GOT3 (cell line): Measurements from ENCODE around the gene MYLK.

Experiments used
- DNase-seq: peaks from one replicate; lab custom pipeline; 2025; ENCODE audit warnings: mixed read lengths; lab: John Stamatoyannopoulos, UW

MYLK gene

GRCh38 chr3:123648696-123649405 is 235.3 kb downstream of the MYLK start:
- no peak for DNase-seq

DNA sequence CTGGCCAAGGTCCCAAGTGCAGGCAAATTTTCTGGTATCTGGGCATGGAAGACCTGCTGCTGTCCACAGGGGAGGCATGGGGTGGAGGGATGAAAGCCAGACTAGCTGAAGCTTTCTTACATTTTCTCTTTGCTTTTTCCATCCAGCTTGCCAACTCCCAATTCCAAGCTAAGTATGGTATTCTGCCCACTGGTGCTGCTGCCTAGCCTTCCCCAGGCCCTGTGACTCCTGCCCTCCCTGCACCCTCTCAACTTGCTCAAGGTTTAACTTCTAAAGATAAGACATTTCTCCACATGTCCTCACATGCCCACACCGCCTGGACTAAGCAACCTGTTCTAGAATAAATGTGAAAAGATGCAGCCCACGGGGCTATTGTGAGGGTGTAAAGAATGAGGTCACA is 239.8 kb downstream of the MYLK start:
- no peak for DNase-seq

- no peak for DNase-seq
Observed at GRCh38 chr3:123642957-123643330, 241.2 kb downstream of the MYLK start.

GRCh38 chr3:123642182-123642956 is 241.8 kb downstream of the MYLK start:
- DNase-seq, result peak; percentile 36

DNA sequence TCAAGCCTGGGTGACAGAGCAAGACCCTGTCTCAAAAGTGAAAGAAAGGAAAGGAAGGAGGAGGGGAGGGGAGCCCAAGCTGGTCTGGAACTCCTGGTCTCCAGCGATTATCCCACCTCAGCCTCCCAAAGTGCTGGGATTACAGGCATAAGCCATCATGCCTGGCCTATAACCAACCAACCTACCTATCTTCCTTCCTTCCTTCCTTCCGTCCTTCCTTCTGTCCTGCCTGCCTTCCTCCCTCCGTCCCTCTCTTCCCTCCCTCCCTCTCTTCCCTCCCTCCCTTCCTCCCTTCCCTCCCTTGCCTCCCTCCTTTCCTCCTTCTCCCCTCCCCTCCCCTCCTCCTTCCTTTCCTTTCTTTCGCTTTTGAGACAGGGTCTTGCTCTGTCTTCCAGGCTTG is 242.6 kb downstream of the MYLK start:
- no peak for DNase-seq

DNA sequence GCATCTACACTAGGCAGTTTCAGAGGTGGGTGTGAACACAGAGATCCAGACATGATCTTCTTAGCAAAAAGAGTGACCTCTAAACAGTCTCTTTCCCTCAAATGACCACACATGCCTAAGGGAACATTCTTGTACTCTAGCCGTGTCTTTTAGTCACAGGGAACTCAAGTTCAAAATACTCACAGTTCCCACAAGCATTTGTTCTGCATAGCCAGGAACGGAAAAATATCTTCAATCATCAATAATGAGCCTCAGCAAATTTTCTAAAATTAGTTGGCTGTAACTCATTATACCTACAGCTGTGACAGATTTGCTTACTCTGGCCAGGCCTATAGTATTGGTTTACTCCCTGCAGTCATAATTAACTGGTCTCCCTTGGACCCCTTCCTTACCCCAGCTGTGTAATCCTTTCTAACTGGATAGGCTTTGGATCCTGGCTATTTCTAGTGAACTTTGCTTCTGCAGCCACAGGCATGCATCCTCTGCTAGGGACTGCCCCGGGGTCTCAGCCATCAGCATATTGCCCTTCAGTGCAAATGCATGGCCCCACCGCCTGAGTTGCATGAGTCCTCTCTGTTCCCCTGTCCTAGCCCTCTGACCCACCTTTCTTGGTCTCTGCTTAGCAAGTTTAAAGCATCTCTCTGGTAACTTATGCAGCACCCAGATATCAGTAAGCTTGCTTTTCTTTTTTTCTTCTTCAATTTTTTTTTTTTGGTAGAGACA is 243.2 kb downstream of the MYLK start:
- DNase-seq, result no peak

DNA sequence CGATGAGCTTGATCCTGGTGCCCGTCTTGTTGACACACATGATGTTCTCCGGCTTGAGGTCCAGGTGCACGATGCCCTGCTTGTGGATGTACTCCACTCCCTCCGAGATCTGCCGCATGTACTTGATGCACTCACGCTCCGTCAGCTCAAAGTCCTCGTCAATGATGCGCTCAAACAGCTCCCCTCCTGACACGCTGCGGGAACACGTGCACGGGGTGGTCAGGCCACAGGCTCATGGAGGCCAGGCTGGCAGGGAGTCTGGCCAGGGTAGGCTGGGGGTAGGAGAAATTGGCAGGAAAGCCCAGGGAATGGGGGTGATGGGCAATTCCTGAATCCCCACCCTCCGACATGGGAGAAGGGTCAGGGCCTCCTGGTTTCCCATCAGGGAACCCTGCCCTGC is 243.8 kb downstream of the MYLK start:
- DNase-seq, result no peak

GRCh38 chr3:123638936-123639689 is 245.0 kb downstream of the MYLK start:
- DNase-seq, result no peak

DNA sequence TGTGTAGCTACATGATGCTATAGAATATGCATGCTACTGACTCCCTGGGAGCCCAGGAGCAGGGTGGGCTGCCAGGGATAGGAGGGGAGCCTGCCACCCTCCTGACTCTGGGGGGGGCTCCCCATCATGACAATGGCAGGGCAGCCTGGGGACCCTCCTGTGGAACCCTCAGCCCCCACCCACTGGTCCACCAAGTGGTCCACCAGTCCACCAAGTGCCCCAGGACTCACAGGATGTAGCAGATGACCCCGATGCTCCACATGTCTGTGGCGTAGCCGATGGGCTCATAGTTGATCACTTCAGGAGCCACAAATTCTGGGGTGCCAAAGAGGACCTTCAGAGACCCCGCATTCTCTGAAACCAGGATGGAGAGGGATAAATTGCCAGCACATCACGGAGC is 246.3 kb downstream of the MYLK start:
- DNase-seq, result no peak

- DNase-seq, result no peak
Observed at GRCh38 chr3:123637131-123637530, 247.0 kb downstream of the MYLK start.

GRCh38 chr3:123636431-123636841 is 247.7 kb downstream of the MYLK start:
- no peak for DNase-seq

GRCh38 chr3:123635717-123636116 is 248.4 kb downstream of the MYLK start:
- DNase-seq, result no peak

- DNase-seq, result no peak
Observed at GRCh38 chr3:123635217-123635616, 248.9 kb downstream of the MYLK start.

DNA sequence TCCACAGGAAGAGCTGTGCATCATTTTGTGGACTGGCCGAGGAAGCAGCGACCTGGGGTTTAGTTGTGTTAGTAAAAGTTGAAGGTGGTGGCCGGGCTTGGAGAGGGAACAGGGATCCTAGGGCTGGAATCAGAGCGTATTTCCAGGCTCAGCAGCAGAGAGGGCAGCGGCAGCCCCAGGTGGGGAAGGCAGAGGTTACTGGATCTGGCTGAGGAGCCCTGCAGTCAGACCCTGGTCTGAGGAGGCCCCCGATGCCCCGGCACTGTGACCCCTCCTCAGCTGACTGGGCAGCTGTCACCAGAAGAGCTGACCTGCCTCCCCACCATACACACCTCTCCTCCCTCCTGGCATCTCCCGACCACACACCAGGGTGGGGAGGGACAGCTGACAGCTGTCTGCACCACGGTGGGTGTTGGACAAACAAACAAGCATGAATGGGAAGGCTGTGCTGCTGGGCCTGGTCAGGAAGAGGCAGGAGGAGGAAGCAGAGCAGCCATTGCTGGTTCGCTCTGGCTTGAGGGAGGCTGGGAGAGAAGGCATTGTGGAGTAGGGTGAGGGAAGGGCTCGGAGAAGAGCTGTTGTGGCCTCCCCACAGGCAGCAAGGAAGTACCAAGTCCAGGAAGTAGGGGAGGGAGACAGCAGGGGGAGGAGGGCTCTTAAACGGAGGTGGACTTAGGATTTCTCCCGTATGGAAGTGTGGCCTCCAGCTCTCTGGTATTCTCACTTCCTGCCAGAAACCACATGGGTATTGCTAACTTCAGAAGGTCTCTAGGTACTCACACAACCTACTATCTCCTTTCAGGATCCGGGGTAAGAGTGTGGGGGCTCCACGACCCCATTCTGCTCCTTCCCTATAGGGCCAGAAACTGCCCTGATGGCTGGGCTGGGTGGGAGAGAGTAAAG is 249.7 kb downstream of the MYLK start:
- no peak for DNase-seq

DNA sequence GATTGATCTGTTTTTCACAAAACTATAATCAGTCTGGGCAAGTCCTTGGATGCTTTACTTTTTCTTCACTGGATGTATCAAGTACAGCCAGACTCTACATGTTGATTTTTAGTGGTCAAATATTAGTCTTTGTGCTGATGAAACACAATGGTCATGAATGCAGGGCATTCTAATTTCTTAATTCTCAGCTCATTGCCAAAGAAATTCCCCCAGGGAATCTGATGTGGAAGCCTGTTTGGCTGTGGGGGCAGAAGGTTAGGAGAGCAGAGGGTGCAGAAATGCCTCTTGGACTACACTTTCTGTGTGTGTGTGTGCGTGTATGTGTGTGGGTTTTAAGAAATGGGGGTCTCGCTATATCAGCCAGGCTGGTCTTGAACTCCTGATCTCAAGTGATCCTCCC is 250.6 kb downstream of the MYLK start:
- DNase-seq, result no peak

DNA sequence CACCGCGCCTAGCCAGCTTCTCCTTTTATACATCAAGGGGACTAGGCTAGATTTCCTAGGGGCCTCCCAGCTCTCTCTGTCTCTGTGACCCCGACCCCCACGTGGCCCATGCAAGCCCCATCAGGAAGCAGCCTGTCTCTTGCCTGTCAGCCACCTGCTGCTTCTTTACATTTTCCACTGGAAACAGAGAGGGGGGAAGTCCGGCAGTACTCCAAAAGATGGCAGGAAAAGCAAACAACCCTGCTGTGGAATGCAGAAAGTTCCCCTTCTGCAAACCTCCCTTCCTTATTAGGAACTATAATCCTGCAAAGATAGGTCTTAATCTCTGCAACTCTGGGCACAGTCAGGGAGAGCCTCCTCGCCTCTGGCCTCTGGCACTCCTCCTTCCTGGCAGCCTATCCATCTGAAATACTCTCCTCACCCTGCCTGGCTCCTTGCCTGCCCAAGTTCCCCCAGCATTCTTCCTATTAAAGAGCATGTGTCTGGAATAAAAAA is 251.9 kb downstream of the MYLK start:
- no peak for DNase-seq

- no peak for DNase-seq
Observed at GRCh38 chr3:123629747-123630047, 254.4 kb downstream of the MYLK start.

DNA sequence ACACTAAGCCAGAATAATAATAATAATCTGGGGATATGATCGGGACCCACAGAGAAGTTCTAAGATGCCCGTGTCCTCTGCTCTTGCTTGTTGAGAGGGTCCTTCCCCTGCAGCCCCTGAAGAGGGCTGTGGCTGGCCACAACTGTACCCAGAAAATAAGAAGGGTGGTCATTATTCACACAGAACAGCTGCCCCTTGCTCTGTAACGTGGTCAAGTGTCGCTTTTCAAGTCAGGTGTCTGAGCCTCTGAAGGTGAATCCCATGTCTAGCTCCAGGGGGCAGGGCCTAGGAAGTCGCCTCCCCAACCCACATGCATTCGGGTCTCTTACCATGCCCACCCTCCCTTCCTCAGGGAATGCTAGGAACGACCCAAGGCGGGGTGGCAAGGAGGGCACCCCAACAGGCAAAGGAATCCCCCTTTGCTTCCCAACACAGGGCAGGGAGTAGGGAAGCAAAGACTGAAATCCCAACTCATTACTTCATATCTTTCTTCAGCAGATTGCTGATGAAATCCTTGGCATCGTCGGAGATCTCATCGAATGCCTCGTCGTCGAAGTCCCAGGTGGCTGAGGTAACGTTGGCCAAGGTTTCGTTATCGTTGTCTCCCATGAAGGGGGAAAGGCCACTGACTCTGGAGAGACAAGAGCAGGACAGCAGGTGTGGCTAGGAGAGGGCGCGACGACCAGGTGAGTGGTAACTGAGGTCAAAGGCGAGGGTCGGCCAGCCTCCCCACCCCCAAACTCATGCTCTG is 255.0 kb downstream of the MYLK start:
- DNase-seq, result no peak

DNA sequence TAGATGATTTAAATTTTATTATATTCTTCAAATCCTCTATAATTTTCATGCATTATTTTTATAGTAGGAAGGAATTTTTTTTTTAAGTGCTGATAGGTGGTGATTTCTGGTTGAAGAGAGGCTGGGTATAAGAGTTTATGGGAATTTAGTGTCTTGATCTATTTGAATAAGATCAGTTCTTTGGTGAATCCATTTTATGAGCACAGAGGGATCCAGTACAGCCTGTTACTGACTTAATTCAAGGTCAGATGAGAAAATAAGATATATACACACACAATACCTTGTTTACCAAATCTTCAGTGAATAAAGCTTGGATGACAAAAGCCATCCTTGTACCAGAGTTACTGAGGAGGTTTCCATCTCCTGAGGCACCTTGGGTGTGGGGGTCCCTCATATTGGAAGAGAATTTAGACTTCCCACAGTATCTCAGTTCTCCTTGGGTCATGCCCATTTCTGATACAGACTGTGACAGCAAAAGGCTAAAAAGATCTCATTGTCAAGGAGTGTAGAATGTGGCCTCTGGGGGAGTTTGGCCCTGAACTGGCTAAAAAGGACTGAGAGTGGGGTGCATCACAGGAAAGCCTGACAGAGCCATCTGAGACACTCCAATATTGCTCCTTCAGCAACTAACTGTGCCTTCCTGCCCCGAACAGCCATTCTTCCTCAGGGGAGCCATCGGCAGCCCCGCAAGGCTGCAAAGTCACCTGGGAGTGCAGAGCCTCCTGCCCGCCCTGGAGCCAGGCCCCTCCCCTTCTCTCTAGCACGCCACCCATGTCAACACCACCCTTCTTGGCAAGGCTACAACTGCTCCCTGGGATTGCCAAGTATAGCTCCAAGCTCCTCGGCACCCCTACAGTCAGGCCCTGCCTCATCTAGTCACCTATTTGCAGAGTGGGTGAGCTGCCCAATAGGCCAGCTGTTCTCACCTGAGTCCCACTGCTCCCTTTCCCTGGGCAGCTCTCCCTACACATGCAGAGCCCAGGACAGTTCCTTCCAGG is 256.2 kb downstream of the MYLK start:
- DNase-seq, result no peak
